ENCODE results near the gene CRYGS.
"Not testable (repeated sequence)": the region's sequence is repeated elsewhere in the genome, so short reads cannot be mapped to it uniquely, and the experiment has no call there.

Gene CRYGS

GRCh38 chr3:186544281-186544680 lies at the start of gene CRYGS:
CRYGS (minus strand) TSS chr3:186544380; CDS start chr3:186544326, 54 bp downstream.
- DNase-seq = no peak

GRCh38 chr3:186593862-186594261 lies 49.7 kb upstream of the CRYGS start:
- no peak for DNase-seq

- DNase-seq = no peak
These were observed 48.5 kb upstream of the CRYGS start for GRCh38 chr3:186592682-186593081.

- DNase-seq = no peak
These were observed 46.6 kb upstream of the CRYGS start for GRCh38 chr3:186590580-186591295.

GRCh38 chr3:186589856-186590579 lies 45.8 kb upstream of the CRYGS start:
- DNase-seq = no peak

- DNase-seq = no peak
These were observed 44.9 kb upstream of the CRYGS start for GRCh38 chr3:186589121-186589520.

GRCh38 chr3:186588632-186589031 lies 44.5 kb upstream of the CRYGS start:
- DNase-seq = no peak

GRCh38 chr3:186587183-186587582 lies 43.0 kb upstream of the CRYGS start:
- no peak for DNase-seq

- DNase-seq = not testable (repeated sequence)
These were observed 42.1 kb upstream of the CRYGS start for GRCh38 chr3:186586245-186586644.

- DNase-seq = no peak
These were observed 39.7 kb upstream of the CRYGS start for GRCh38 chr3:186583831-186584230.

- no peak for DNase-seq
These were observed 38.4 kb upstream of the CRYGS start for GRCh38 chr3:186582541-186582940.

- no peak for DNase-seq
These were observed 36.6 kb upstream of the CRYGS start for GRCh38 chr3:186580785-186581184.

GRCh38 chr3:186577521-186577920 lies 33.3 kb upstream of the CRYGS start:
- no peak for DNase-seq

GRCh38 chr3:186571644-186572013 lies 27.4 kb upstream of the CRYGS start:
- DNase-seq = no peak

GRCh38 chr3:186570941-186571643 lies 26.9 kb upstream of the CRYGS start:
- no peak for DNase-seq

- peak; percentile 100 for DNase-seq
These were observed 26.1 kb upstream of the CRYGS start, which contains the start of gene DNAJB11 for GRCh38 chr3:186570096-186570940. DNAJB11 (plus strand) TSS chr3:186570720; CDS start chr3:186570898, 178 bp downstream.

- DNase-seq = no peak
These were observed 25.6 kb upstream of the CRYGS start for GRCh38 chr3:186569779-186570095.

GRCh38 chr3:186569361-186569760 lies 25.2 kb upstream of the CRYGS start:
- not testable (repeated sequence) for DNase-seq

- peak; percentile 97 for DNase-seq
These were observed 23.1 kb upstream of the CRYGS start, which contains the start of gene TBCCD1 for GRCh38 chr3:186567072-186567921. TBCCD1 (minus strand) TSS chr3:186567339; CDS start chr3:186564329, 3,010 bp downstream.

GRCh38 chr3:186566772-186567071 lies 22.5 kb upstream of the CRYGS start:
- DNase-seq = no peak

GRCh38 chr3:186564586-186564985 lies 20.4 kb upstream of the CRYGS start:
- DNase-seq = no peak
